ENCODE measurements around the gene TMEM120A. TPM values are rescaled to one million over a fixed set of nuclear protein-coding genes. Genes with fewer than 3 reads are reported as not detected.

TMEM120A gene
- total RNA-seq, 1 donor from 2014 or later: 34.2 TPM

- no peak overlapping the region for H3K4me3 Mint-ChIP-seq (ENCODE audit: unreplicated experiment)
- FAIRE-seq: no peak
- Histone ChIP-seq H3K9me3 (ENCODE audit: insufficient read depth, low read depth, low read length) (no peaks in the 10 kb centered on the region), H3K9ac (ENCODE audit: low read length) (no peak overlapping the region), H3K36me3 (ENCODE audit: insufficient read depth, low read length) (no peaks in the 10 kb centered on the region), H3K27ac (ENCODE audit: low read depth, low read length) (no peak overlapping the region), H3K4me2 (ENCODE audit: low read length) (no peak overlapping the region), H2AFZ (ENCODE audit: low read depth, low read length) (no peak overlapping the region), H3K27me3 (ENCODE audit: insufficient read depth, low read length) (no peaks in the 10 kb centered on the region), H3K79me2 (ENCODE audit: insufficient read depth, low read length) (no peaks in the 10 kb centered on the region), H3K4me3 (ENCODE audit: insufficient read depth, low read depth, low read length) (no peak overlapping the region), H4K20me1 (ENCODE audit: insufficient read depth, low read length) (peaks cover 1% of the 10 kb centered on the region), H3K4me1 (ENCODE audit: insufficient read depth, low read length) (no peaks in the 10 kb centered on the region)
- no peaks in the 10 kb centered on the region for H3K9me3 Mint-ChIP-seq (ENCODE audit: unreplicated experiment)
- H3K36me3 Mint-ChIP-seq (ENCODE audit: low read depth, unreplicated experiment): peaks cover 11% of the 10 kb centered on the region
- TF ChIP-seq CTCF (IDR thresholded peaks at IDR 0.05; ENCODE audit: insufficient read depth, low read depth, low read length) (no peak), EZH2 (IDR thresholded peaks at IDR 0.05; ENCODE audit: insufficient read depth, low read length) (no peak)
- DNase-seq (ENCODE audit: low read depth): no peak
- no peaks in the 10 kb centered on the region for H3K27me3 Mint-ChIP-seq (ENCODE audit: low read depth, unreplicated experiment)
- no peak overlapping the region for H3K27ac Mint-ChIP-seq (ENCODE audit: unreplicated experiment)
- H3K4me1 Mint-ChIP-seq (ENCODE audit: low read depth, unreplicated experiment): peaks cover 5% of the 10 kb centered on the region
These were observed 10.0 kb downstream of the TMEM120A start for GRCh38 chr7:75984130-75985008.

GRCh38 chr7:75983471-75984129, 10.8 kb downstream of the TMEM120A start:
- Histone ChIP-seq H3K27me3 (ENCODE audit: insufficient read depth, low read length) (no peaks in the 10 kb centered on the region), H3K9ac (ENCODE audit: low read length) (no peak overlapping the region), H3K4me2 (ENCODE audit: low read length) (no peak overlapping the region), H3K9me3 (ENCODE audit: insufficient read depth, low read depth, low read length) (no peaks in the 10 kb centered on the region), H4K20me1 (ENCODE audit: insufficient read depth, low read length) (peaks cover 9% of the 10 kb centered on the region), H3K79me2 (ENCODE audit: insufficient read depth, low read length) (no peaks in the 10 kb centered on the region), H3K36me3 (ENCODE audit: insufficient read depth, low read length) (no peaks in the 10 kb centered on the region), H2AFZ (ENCODE audit: low read depth, low read length) (no peak overlapping the region), H3K4me1 (ENCODE audit: insufficient read depth, low read length) (no peaks in the 10 kb centered on the region), H3K27ac (ENCODE audit: low read depth, low read length) (no peak overlapping the region), H3K4me3 (ENCODE audit: insufficient read depth, low read depth, low read length) (no peak overlapping the region)
- Mint-ChIP-seq H3K9me3 (ENCODE audit: unreplicated experiment) (no peaks in the 10 kb centered on the region), H3K27me3 (ENCODE audit: low read depth, unreplicated experiment) (no peaks in the 10 kb centered on the region), H3K4me1 (ENCODE audit: low read depth, unreplicated experiment) (peaks cover 4% of the 10 kb centered on the region), H3K27ac (ENCODE audit: unreplicated experiment) (no peak overlapping the region), H3K36me3 (ENCODE audit: low read depth, unreplicated experiment) (peaks cover 11% of the 10 kb centered on the region), H3K4me3 (ENCODE audit: unreplicated experiment) (no peak overlapping the region)
- DNase-seq (ENCODE audit: low read depth) (no peak), FAIRE-seq (no peak)
- no peak for TF ChIP-seq EZH2 (IDR thresholded peaks at IDR 0.05; ENCODE audit: insufficient read depth, low read length)
- TF ChIP-seq CTCF (IDR thresholded peaks at IDR 0.05; ENCODE audit: insufficient read depth, low read depth, low read length): no peak
